ENCODE measurements around the gene TRAPPC12. TPM values are rescaled to one million over a fixed set of nuclear protein-coding genes. Genes with fewer than 3 reads are reported as not detected.

Gene TRAPPC12
- total RNA-seq, 1 experiment from 2014 or later: 86.0 TPM

DNA sequence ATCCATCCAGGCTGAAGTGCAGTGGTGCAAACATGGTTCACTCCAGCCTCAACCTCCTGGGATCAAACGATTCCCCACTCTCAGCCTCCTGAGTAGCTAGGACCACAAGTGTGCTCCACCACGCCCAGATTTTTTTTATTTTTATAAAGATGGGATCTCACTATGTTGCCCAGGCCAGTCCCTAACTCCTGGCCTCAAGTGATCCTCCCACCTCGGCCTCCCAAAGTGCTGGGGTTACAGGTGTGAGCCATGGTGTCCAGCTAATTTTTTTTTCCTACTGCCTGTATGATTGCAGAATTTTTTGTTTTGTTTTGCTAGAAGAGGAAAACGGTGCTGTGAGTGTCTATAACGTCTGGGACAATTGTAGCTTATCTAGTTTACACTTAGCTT is 101.5 kb downstream of the TRAPPC12 start:
- Mint-ChIP-seq H3K4me1 (peaks cover 0 to 2% of the 10 kb centered on the region in 2 experiments; a peak in 1 of 4 replicates), H3K9me3 (no peaks in the 10 kb centered on the region; a peak in 1 of 5 replicates), H3K27me3 (ENCODE audit: low read depth) (peaks cover 1% of the 10 kb centered on the region; the same call in 1 of the 2 replicates), H3K27ac (no peak overlapping the region), H3K4me3 (no peak overlapping the region), H3K36me3 (ENCODE audit: insufficient read depth in 1 of 3, low read depth in 3 of 3) (peaks cover 15 to 39% (median 29%) of the 10 kb centered on the region in 3 experiments)
- H3K23ac ChIP-seq (ENCODE audit: insufficient read length, low read depth, low read length): no peak overlapping the region
- no peak overlapping the region for H3K56ac ChIP-seq (ENCODE audit: insufficient read length, low read depth, low read length)
- H3K79me1 ChIP-seq (ENCODE audit: insufficient read depth, low read depth, low read length, poor library complexity, severe bottlenecking): no peaks in the 10 kb centered on the region
- H3K27ac ChIP-seq (ENCODE audit: insufficient read length, low read depth, low read length): no peak overlapping the region
- WGBS (ENCODE audit: extremely low coverage, insufficient read length, low lambda C conversion rate): no CpG with 5 or more reads among the region's 5 CpGs
- H3K9ac ChIP-seq (ENCODE audit: extremely low read depth, insufficient read length, low read length): no peak overlapping the region
- H3K14ac ChIP-seq (ENCODE audit: insufficient read depth, low read length): no peak overlapping the region
- H4K5ac ChIP-seq (ENCODE audit: insufficient read length, low read depth, low read length): no peak overlapping the region
- H3K27me3 ChIP-seq (ENCODE audit: insufficient read depth, low read length): no peaks in the 10 kb centered on the region
- no peaks in the 10 kb centered on the region for H3K4me1 ChIP-seq (ENCODE audit: insufficient read depth, low read length)
- no peak for DNase-seq
- H4K8ac ChIP-seq (replicated peaks; ENCODE audit: insufficient read length, low read depth, low read length): no peak overlapping the region
- H3T11ph ChIP-seq (ENCODE audit: low read length): no peak overlapping the region
- no peak overlapping the region for H2BK120ac ChIP-seq (ENCODE audit: low read depth, low read length, poor library complexity, severe bottlenecking)
- no peak overlapping the region for H2BK5ac ChIP-seq (ENCODE audit: insufficient read length, low read length)
- H3K9me3 ChIP-seq (ENCODE audit: control insufficient read depth, low read depth, low read length): no peaks in the 10 kb centered on the region
- H4K91ac ChIP-seq (ENCODE audit: insufficient read length, low read depth, low read length): no peak overlapping the region
- H2BK12ac ChIP-seq (ENCODE audit: insufficient read length, low read depth, low read length): no peak overlapping the region
- H2BK20ac ChIP-seq (ENCODE audit: low read depth, low read length, poor library complexity, severe bottlenecking): no peak overlapping the region
- no peak overlapping the region for H2BK15ac ChIP-seq (ENCODE audit: low read depth, low read length)
- H3K79me2 ChIP-seq (ENCODE audit: insufficient read depth, low read length): no peaks in the 10 kb centered on the region
- no peak for TF ChIP-seq CTCF (conservative IDR thresholded peaks at IDR 0.05)
- no peak overlapping the region for H3K4me2 ChIP-seq (ENCODE audit: insufficient read depth, insufficient read length, low read length)
- H3K4ac ChIP-seq (ENCODE audit: low read depth, low read length): no peak overlapping the region
- no peak overlapping the region for H3K18ac ChIP-seq (ENCODE audit: insufficient read length, low read depth, low read length)
- H4K20me1 ChIP-seq (ENCODE audit: control insufficient read depth, insufficient read depth, insufficient read length): no peaks in the 10 kb centered on the region
- no peak overlapping the region for H2AFZ ChIP-seq (ENCODE audit: low read length)
- H3K23me2 ChIP-seq (ENCODE audit: insufficient read length, low read depth, low read length, poor library complexity, severe bottlenecking): no peaks in the 10 kb centered on the region
- no peak overlapping the region for H2AK5ac ChIP-seq (ENCODE audit: insufficient read length, low read length)

All from H9 (cell line).